Gastroesophageal sphincter (tissue), 3 donors: ENCODE data around the gene CNNM2.

Source experiments
- POLR2A ChIP-seq, 2 donors: fragments of 450-650 bp; IDR thresholded peaks; one replicate each; pipeline ENCODE4 v1.6.1; 2017; ENCODE audit warnings: antibody characterized with exemption in 2 of 2, mild to moderate bottlenecking in 2 of 2, moderate library complexity in 1 of 2
- POLR2AphosphoS5 ChIP-seq: sonication (generic); formaldehyde crosslinking; IDR thresholded peaks from one replicate; pipeline ENCODE4 v1.6.1; 2017; ENCODE audit warnings: antibody characterized with exemption
- TF ChIP-seq, protein P1 (sequence below), 4 experiments: fragments of 200-600 bp in 2 of 4; fragments of 450-650 bp in 2 of 4; sonication (generic) in 1 of 4; IDR thresholded peaks; one replicate each; pipeline ENCODE4 v1.5.1; 2017 to 2019; ENCODE audit warnings: antibody characterized with exemption in 4 of 4, mild to moderate bottlenecking in 2 of 4, moderate library complexity in 2 of 4

DNA sequence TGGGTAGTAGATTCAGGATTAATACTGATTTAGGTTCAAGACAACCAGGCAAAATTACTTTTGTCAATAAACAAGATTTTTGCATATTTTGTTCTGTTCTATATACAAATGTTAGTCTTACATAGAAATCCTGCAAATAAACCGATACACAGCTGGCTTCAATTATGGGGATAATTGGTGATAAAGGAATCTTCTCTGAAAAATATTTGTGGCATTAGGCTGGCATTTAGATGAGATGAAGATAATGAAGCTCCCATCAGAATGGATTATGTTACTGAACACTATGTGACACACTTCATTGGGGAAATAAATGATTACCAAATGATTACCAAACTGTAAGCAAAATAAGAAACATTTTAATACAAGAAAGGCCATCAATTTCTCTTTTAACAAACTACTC lies 209.1 kb downstream of the CNNM2 start:
- TF ChIP-seq POLR2A (IDR thresholded peaks at IDR 0.05) (no peak), POLR2AphosphoS5 (no peak)
- TF ChIP-seq, protein P1, sequence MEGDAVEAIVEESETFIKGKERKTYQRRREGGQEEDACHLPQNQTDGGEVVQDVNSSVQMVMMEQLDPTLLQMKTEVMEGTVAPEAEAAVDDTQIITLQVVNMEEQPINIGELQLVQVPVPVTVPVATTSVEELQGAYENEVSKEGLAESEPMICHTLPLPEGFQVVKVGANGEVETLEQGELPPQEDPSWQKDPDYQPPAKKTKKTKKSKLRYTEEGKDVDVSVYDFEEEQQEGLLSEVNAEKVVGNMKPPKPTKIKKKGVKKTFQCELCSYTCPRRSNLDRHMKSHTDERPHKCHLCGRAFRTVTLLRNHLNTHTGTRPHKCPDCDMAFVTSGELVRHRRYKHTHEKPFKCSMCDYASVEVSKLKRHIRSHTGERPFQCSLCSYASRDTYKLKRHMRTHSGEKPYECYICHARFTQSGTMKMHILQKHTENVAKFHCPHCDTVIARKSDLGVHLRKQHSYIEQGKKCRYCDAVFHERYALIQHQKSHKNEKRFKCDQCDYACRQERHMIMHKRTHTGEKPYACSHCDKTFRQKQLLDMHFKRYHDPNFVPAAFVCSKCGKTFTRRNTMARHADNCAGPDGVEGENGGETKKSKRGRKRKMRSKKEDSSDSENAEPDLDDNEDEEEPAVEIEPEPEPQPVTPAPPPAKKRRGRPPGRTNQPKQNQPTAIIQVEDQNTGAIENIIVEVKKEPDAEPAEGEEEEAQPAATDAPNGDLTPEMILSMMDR (IDR thresholded peaks at IDR 0.05): no peak
